Uterus (tissue), 2 donors: ENCODE measurements around the gene WFDC10B.

ENCODE experiments used
- POLR2A ChIP-seq, 2 donors: fragments of 450-650 bp; IDR thresholded peaks; one replicate each; pipeline ENCODE4 v1.6.1; 2016; ENCODE audit warnings: antibody characterized with exemption in 2 of 2, mild to moderate bottlenecking in 1 of 2, moderate library complexity in 1 of 2
- TF ChIP-seq, protein P1 (sequence below), 4 experiments: fragments of 200-600 bp in 2 of 4; fragments of 450-650 bp in 2 of 4; sonication (generic) in 2 of 4; IDR thresholded peaks; one replicate each; pipeline ENCODE4 v1.5.1; 2016 to 2019; ENCODE audit warnings: antibody characterized with exemption in 4 of 4, mild to moderate bottlenecking in 2 of 4, moderate library complexity in 1 of 4

DNA sequence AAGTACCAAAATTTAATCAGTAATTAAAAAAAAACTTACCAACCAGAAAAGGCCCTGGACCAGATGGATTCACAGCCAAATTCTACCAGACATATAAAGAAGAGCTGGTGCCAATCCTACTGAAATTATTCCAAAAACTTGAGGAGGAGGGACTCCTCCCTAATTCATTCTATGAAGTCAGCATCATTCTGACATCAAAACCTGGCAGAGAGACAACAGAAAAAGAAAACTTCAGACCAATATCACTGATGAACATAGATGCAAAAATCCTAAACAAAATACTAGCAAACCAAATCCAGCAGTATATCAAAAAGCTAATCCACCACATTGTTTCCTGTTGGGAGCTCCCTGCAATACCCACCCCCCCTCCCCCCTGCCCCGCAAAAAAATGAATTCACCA, 34.7 kb downstream of the WFDC10B start, which contains the start of gene WFDC11:
- TF ChIP-seq, protein P1, sequence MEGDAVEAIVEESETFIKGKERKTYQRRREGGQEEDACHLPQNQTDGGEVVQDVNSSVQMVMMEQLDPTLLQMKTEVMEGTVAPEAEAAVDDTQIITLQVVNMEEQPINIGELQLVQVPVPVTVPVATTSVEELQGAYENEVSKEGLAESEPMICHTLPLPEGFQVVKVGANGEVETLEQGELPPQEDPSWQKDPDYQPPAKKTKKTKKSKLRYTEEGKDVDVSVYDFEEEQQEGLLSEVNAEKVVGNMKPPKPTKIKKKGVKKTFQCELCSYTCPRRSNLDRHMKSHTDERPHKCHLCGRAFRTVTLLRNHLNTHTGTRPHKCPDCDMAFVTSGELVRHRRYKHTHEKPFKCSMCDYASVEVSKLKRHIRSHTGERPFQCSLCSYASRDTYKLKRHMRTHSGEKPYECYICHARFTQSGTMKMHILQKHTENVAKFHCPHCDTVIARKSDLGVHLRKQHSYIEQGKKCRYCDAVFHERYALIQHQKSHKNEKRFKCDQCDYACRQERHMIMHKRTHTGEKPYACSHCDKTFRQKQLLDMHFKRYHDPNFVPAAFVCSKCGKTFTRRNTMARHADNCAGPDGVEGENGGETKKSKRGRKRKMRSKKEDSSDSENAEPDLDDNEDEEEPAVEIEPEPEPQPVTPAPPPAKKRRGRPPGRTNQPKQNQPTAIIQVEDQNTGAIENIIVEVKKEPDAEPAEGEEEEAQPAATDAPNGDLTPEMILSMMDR (IDR thresholded peaks at IDR 0.05) = no peak
- TF ChIP-seq POLR2A (IDR thresholded peaks at IDR 0.05) = no peak
